T1000 (cell line): ENCODE measurements around the gene MAP4K4.
A peak's percentile ranks its signal among the peaks of the same experiment; 100 is the strongest.

ENCODE experiments used
- DNase-seq: peaks from one replicate; lab custom pipeline; 2025; ENCODE audit warnings: mixed read lengths; lab: John Stamatoyannopoulos, UW

MAP4K4 gene

GRCh38 chr2:101697124-101698013 lies at the start of gene MAP4K4:
TSS of gene MAP4K4 (plus strand) at chr2:101697707. CDS start at chr2:101698081, 374 bp downstream.
- peak; percentile 70 for DNase-seq

GRCh38 chr2:101653469-101653868 lies 44.0 kb upstream of the MAP4K4 start:
- no peak for DNase-seq

- no peak for DNase-seq
Measured at GRCh38 chr2:101655702-101656422, 41.6 kb upstream of the MAP4K4 start.

GRCh38 chr2:101657787-101658186 lies 39.7 kb upstream of the MAP4K4 start:
- no peak for DNase-seq

GRCh38 chr2:101658387-101658786 lies 39.1 kb upstream of the MAP4K4 start:
- DNase-seq, result no peak

- no peak for DNase-seq
Measured at GRCh38 chr2:101665312-101665711, 32.2 kb upstream of the MAP4K4 start.

GRCh38 chr2:101667823-101668222 lies 29.7 kb upstream of the MAP4K4 start:
- DNase-seq, result no peak

GRCh38 chr2:101672047-101672446 lies 25.5 kb upstream of the MAP4K4 start:
- no peak for DNase-seq

- no peak for DNase-seq
Measured at GRCh38 chr2:101673920-101674319, 23.6 kb upstream of the MAP4K4 start.

- no peak for DNase-seq
Measured at GRCh38 chr2:101675512-101675911, 22.0 kb upstream of the MAP4K4 start.

GRCh38 chr2:101676674-101677073 lies 20.8 kb upstream of the MAP4K4 start:
- no peak for DNase-seq

- DNase-seq, result no peak
Measured at GRCh38 chr2:101677658-101678057, 19.8 kb upstream of the MAP4K4 start.

- DNase-seq, result no peak
Measured at GRCh38 chr2:101678379-101678778, 19.1 kb upstream of the MAP4K4 start.

GRCh38 chr2:101679037-101679726 lies 18.3 kb upstream of the MAP4K4 start:
- no peak for DNase-seq

GRCh38 chr2:101679801-101680487 lies 17.6 kb upstream of the MAP4K4 start:
- no peak for DNase-seq

- DNase-seq, result no peak
Measured at GRCh38 chr2:101682311-101682710, 15.2 kb upstream of the MAP4K4 start.

GRCh38 chr2:101684313-101684712 lies 13.2 kb upstream of the MAP4K4 start:
- DNase-seq, result no peak

- no peak for DNase-seq
Measured at GRCh38 chr2:101688261-101688660, 9.2 kb upstream of the MAP4K4 start.

- DNase-seq, result no peak
Measured at GRCh38 chr2:101689114-101689825, 8.2 kb upstream of the MAP4K4 start.

GRCh38 chr2:101690547-101691152 lies 6.9 kb upstream of the MAP4K4 start:
- DNase-seq, result no peak

GRCh38 chr2:101692041-101692440 lies 5.5 kb upstream of the MAP4K4 start:
- no peak for DNase-seq
